ENCODE measurements around the gene PEX1. TPM values are rescaled to one million over a fixed set of nuclear protein-coding genes. Genes with fewer than 3 reads are reported as not detected.
"Not testable (repeated sequence)": the region's sequence is repeated elsewhere in the genome, so short reads cannot be mapped to it uniquely, and the experiment has no call there.

The PEX1 gene
- total and polyA plus RNA-seq, 2 experiments from 2014 or later, result 20.8 to 25.9 TPM

DNA sequence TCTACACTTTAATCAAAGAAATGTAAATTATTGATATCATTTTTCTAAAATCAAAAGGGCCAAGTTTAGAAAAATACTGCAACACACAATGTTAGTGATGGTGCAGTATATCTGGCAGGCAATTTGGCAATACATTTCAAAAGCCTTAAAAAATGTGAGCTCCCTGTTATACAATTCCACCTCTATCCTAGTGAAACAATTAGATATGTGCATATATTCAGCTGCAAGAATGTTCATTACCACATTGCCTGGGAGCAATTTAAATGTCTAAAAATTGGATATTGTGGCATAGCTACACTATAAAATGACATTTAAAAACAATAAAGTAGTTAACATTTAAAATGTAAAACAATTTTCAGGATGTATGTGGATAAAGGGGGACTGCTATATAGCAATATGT lies 40.5 kb downstream of the PEX1 start:
- Histone ChIP-seq H3K27me3 (no peaks in the 10 kb centered on the region), H3K9me3 (ENCODE audit: low read depth) (no peaks in the 10 kb centered on the region), H3K36me3 (peaks cover 67% of the 10 kb centered on the region), H3K27ac (no peak overlapping the region), H3K4me3 (no peak overlapping the region), H3K4me1 (ENCODE audit: low read depth) (no peaks in the 10 kb centered on the region)
- DNase-seq (ENCODE audit: low read depth in 1 of 2, low spot score in 1 of 2), result no peak
- TF ChIP-seq, protein P1, sequence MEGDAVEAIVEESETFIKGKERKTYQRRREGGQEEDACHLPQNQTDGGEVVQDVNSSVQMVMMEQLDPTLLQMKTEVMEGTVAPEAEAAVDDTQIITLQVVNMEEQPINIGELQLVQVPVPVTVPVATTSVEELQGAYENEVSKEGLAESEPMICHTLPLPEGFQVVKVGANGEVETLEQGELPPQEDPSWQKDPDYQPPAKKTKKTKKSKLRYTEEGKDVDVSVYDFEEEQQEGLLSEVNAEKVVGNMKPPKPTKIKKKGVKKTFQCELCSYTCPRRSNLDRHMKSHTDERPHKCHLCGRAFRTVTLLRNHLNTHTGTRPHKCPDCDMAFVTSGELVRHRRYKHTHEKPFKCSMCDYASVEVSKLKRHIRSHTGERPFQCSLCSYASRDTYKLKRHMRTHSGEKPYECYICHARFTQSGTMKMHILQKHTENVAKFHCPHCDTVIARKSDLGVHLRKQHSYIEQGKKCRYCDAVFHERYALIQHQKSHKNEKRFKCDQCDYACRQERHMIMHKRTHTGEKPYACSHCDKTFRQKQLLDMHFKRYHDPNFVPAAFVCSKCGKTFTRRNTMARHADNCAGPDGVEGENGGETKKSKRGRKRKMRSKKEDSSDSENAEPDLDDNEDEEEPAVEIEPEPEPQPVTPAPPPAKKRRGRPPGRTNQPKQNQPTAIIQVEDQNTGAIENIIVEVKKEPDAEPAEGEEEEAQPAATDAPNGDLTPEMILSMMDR (IDR thresholded peaks at IDR 0.05; ENCODE audit: low read depth, low read length), result no peak

DNA sequence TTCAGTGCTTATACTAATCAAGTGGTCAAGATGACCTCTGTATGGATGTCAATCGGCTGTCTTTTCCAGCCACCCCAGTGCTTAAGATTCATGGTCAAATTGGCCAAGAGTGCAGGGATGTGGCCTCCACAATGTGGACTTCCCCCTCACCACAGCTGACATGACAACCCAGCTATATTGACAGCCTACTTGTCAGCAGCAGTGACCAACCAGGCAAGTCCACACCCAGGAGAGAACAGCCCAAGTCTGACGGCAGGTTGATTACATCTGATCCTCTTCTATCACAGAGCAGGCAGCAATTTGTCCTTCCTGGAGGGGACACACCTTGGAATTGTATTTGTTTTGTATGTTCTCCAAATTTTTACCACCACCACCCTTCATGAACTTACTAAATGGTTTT lies 42.3 kb downstream of the PEX1 start:
- DNase-seq (ENCODE audit: low read depth in 1 of 2, low spot score in 1 of 2), result no peak
- Histone ChIP-seq H3K4me1 (ENCODE audit: low read depth) (no peaks in the 10 kb centered on the region), H3K27me3 (no peaks in the 10 kb centered on the region), H3K4me3 (no peak overlapping the region), H3K9me3 (ENCODE audit: low read depth) (no peaks in the 10 kb centered on the region), H3K27ac (no peak overlapping the region), H3K36me3 (peaks cover 49% of the 10 kb centered on the region)
- TF ChIP-seq, protein P1 (IDR thresholded peaks at IDR 0.05; ENCODE audit: low read depth, low read length), result no peak

DNA sequence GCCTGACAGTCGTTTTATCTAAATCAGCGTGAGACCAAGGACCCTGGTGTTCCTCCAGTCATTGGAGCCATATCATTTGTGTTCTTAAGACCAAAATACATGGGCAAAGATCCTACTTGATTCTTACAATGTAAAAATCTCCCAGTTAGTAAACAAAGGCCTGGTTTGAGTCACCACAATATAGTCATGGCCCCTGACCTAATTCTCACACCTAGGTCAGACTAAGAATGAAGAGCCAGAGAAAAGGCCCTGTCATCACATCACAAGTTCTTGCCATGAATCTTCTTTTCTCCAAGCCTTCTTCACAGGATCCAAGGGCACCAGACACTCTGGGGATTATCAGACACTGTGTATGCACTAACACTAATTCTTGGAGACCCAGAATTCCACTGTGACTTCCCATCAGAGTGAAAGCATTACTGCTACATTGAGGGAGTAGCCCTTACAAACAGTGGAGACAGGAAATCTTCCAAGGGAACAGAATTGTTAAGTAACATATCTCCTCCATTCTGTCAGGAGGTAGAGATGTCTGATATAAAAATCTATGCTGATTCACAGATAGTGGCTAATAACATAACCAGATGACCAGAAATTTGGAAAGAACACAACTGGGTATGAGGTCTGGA lies 42.9 kb downstream of the PEX1 start:
- TF ChIP-seq, protein P1 (IDR thresholded peaks at IDR 0.05; ENCODE audit: low read depth, low read length), result no peak
- no peaks in the 10 kb centered on the region for H3K27me3 ChIP-seq
- no peak overlapping the region for H3K4me3 ChIP-seq

DNA sequence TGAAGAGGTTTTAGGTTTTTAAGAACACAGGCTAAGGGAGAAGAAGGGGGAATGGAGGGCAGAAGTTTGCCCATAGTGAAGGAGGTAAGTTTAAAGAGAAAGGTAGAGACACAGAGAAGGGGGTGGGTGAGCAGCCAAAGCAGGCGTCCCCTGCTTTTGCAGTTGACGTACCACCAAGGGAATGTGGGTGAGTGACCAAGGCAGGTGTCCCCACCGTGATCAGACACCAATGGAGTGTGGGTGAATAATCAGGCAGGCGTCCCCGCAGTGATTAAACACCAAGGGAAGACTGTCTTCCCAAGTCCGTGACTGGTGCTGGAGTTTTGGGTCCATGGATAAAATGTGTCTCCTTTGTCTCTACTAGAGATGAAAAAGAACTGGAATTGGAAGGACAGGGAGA lies 44.1 kb downstream of the PEX1 start:
- H3K36me3 ChIP-seq, result peaks cover 40% of the 10 kb centered on the region
- H3K4me3 ChIP-seq; DNase-seq (ENCODE audit: low read depth in 1 of 2, low spot score in 1 of 2); H3K4me1 ChIP-seq (ENCODE audit: low read depth); H3K9me3 ChIP-seq (ENCODE audit: low read depth); H3K27ac ChIP-seq; H3K27me3 ChIP-seq: not testable (repeated sequence)

More for the DNA sequence above, 42.9 kb downstream of the PEX1 start:
- H3K27ac ChIP-seq, result no peak overlapping the region
- DNase-seq (ENCODE audit: low read depth in 1 of 2, low spot score in 1 of 2), result no peak
- H3K36me3 ChIP-seq, result peaks cover 44% of the 10 kb centered on the region
- H3K9me3 ChIP-seq (ENCODE audit: low read depth), result no peaks in the 10 kb centered on the region
- no peaks in the 10 kb centered on the region for H3K4me1 ChIP-seq (ENCODE audit: low read depth)

DNA sequence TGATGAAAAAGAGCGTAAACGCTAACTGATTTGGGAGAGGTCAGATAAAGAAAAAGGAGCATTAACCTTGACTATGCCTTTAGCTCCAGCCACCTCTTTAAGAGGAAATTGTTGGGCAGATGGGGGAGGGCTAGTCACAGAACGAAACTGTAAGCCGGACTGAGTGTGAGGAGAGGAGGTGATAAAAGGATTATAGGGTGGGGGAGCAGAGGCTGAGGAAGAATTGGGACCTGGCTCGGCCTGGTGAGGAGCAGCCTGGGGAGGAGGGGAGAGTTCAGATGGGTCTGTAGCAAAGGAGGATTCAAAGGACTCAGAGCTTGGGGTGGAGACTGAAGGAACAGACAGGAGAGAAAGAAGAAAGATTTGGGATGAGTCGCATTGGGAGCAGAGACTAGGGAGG lies 44.7 kb downstream of the PEX1 start:
- not testable (repeated sequence) for H3K4me3 ChIP-seq; DNase-seq (ENCODE audit: low read depth in 1 of 2, low spot score in 1 of 2); H3K27me3 ChIP-seq; H3K4me1 ChIP-seq (ENCODE audit: low read depth); H3K9me3 ChIP-seq (ENCODE audit: low read depth); H3K27ac ChIP-seq
- peaks cover 34% of the 10 kb centered on the region for H3K36me3 ChIP-seq

DNA sequence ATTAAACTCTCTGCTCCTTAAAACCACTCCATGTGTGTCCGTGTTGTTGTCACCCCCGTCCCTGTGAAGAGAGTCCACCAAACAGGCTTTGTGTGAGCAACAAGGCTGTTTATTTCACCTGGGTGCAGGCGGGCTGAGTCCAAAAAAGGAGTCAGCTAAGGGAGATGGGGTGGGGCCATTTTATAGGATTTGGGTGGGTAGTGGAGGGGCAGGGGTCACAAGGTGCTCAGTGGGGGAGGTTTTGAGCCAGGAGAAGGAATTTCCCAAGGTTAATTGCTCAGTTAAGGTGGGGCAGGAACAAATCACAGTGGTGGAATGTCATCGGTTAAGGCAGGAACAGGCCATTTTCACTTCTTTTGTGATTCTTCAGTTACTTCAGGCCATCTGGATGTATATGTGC lies 49.2 kb downstream of the PEX1 start:
- H3K9me3 ChIP-seq (ENCODE audit: low read depth); H3K4me1 ChIP-seq (ENCODE audit: low read depth); DNase-seq (ENCODE audit: low read depth in 1 of 2, low spot score in 1 of 2); H3K27me3 ChIP-seq; H3K36me3 ChIP-seq; H3K4me3 ChIP-seq; H3K27ac ChIP-seq: not testable (repeated sequence)

DNA sequence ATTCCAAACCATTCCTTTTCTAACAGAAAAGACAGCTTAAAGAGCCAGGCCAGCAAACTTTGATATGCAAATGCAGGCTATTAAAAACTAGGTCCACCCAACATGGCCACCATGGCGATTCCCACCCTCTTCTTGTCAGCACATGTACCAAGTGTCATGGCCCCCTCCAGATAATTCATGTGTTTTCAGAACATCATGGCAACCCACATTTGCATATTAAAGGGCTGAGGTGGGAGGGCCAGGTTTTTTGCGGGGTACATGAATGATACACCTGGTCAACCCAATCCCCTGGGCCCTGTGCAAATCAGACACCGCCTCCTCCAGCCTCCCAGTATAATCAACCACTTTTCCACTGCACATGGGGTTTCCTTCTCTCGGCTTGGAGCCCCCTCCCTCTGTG lies 49.6 kb downstream of the PEX1 start:
- no peak overlapping the region for H3K27ac ChIP-seq
- no peaks in the 10 kb centered on the region for H3K9me3 ChIP-seq (ENCODE audit: low read depth)
- no peak for DNase-seq (ENCODE audit: low read depth in 1 of 2, low spot score in 1 of 2)
- TF ChIP-seq, protein P1 (IDR thresholded peaks at IDR 0.05; ENCODE audit: low read depth, low read length), result no peak
- H3K4me1 ChIP-seq (ENCODE audit: low read depth), result no peaks in the 10 kb centered on the region
- no peaks in the 10 kb centered on the region for H3K27me3 ChIP-seq
- no peak overlapping the region for H3K4me3 ChIP-seq
- no peaks in the 10 kb centered on the region for H3K36me3 ChIP-seq

All from cardiac muscle cell (in vitro differentiated cells and primary cell).